Fibroblast of villous mesenchyme (primary cell): Measurements from ENCODE around the gene PFKP. TPM values are rescaled to one million over a fixed set of nuclear protein-coding genes. Genes with fewer than 3 reads are reported as not detected.

Experiments used
- DNase-seq: peaks from one replicate; pipeline ENCODE4 v3.0.0-alpha.2; 2010; ENCODE audit warnings: low read depth
- H3K4me3 ChIP-seq: 2 replicates; pipeline ENCODE4 v1.5.1; 2011; ENCODE audit warnings: low read depth, mild to moderate bottlenecking, low read length
- CTCF ChIP-seq: IDR thresholded peaks from 2 replicates; pipeline ENCODE4 v1.5.1; 2012; ENCODE audit warnings: low read depth, mild to moderate bottlenecking, low read length; ENCODE audit not compliant: insufficient read depth
- total RNA-seq: library from RNA; depleted of rRNA; stranded (reverse); fragments of >200 nt; gene quantifications from 2 replicates; pipeline ENCODE4 v1.2.3, GENCODE V29; 2012

The PFKP gene
- total RNA-seq, 1 donor, result 120 TPM

GRCh38 chr10:3037182-3037581 lies 30.2 kb upstream of the PFKP start:
- no peak for TF ChIP-seq CTCF
- no peak for DNase-seq
- no peak overlapping the region for H3K4me3 ChIP-seq

- no peak overlapping the region for H3K4me3 ChIP-seq
- no peak for TF ChIP-seq CTCF
- no peak for DNase-seq
Measured at GRCh38 chr10:3040069-3040468, 27.3 kb upstream of the PFKP start.

GRCh38 chr10:3042589-3042988 lies 24.8 kb upstream of the PFKP start:
- no peak for TF ChIP-seq CTCF
- DNase-seq, result peak; percentile 75
- H3K4me3 ChIP-seq, result no peak overlapping the region

- TF ChIP-seq CTCF, result peak; percentile 89
- no peak overlapping the region for H3K4me3 ChIP-seq
- peak; percentile 87 for DNase-seq
Measured at GRCh38 chr10:3043512-3044368, 23.6 kb upstream of the PFKP start.

- peak; percentile 87 for DNase-seq
- no peak overlapping the region for H3K4me3 ChIP-seq
- peak; percentile 46 for TF ChIP-seq CTCF
Measured at GRCh38 chr10:3045471-3046209, 21.7 kb upstream of the PFKP start.

- no peak overlapping the region for H3K4me3 ChIP-seq
- TF ChIP-seq CTCF, result no peak
- DNase-seq, result no peak
Measured at GRCh38 chr10:3046210-3046779, 21.1 kb upstream of the PFKP start.
